Stimulated activated CD8-positive, alpha-beta memory T cell treated with anti-CD3 and anti-CD28 coated beads, Interleukin-7, amount 100 ng/mL, for 24 hours (primary cell): ENCODE measurements around the gene HK3.

Source experiments
- DNase-seq: peaks from one replicate; pipeline ENCODE4 v3.0.0-alpha.2; 2020; ENCODE audit warnings: low read depth

Gene HK3

GRCh38 chr5:176899296-176899891 is at the start of gene HK3:
Gene HK3 (minus strand): TSS chr5:176899346. CDS start chr5:176896159, 3,187 bp downstream.
- DNase-seq: no peak

GRCh38 chr5:176948458-176948857 is 49.3 kb upstream of the HK3 start:
- no peak for DNase-seq

GRCh38 chr5:176947847-176948246 is 48.7 kb upstream of the HK3 start:
- no peak for DNase-seq

GRCh38 chr5:176944268-176944667 is 45.1 kb upstream of the HK3 start:
- DNase-seq: no peak

GRCh38 chr5:176943816-176944215 is 44.7 kb upstream of the HK3 start:
- DNase-seq: no peak

GRCh38 chr5:176941951-176942350 is 42.8 kb upstream of the HK3 start:
- DNase-seq: no peak

GRCh38 chr5:176938472-176938871 is 39.3 kb upstream of the HK3 start:
- DNase-seq: no peak

- no peak for DNase-seq
Observed at GRCh38 chr5:176935017-176935416, 35.9 kb upstream of the HK3 start.

- no peak for DNase-seq
Observed at GRCh38 chr5:176934309-176934930, 35.3 kb upstream of the HK3 start.

- no peak for DNase-seq
Observed at GRCh38 chr5:176929654-176930053, 30.5 kb upstream of the HK3 start.

GRCh38 chr5:176927562-176927961 is 28.4 kb upstream of the HK3 start:
- no peak for DNase-seq

- DNase-seq: no peak
Observed at GRCh38 chr5:176922817-176923216, 23.7 kb upstream of the HK3 start.

GRCh38 chr5:176921714-176922113 is 22.6 kb upstream of the HK3 start:
- no peak for DNase-seq

GRCh38 chr5:176918613-176919012 is 19.5 kb upstream of the HK3 start:
- no peak for DNase-seq

- DNase-seq: no peak
Observed at GRCh38 chr5:176916337-176916736, 17.2 kb upstream of the HK3 start.

GRCh38 chr5:176915906-176916305 is 16.8 kb upstream of the HK3 start:
- DNase-seq: no peak

- DNase-seq: no peak
Observed at GRCh38 chr5:176912115-176912514, 13.0 kb upstream of the HK3 start.

- DNase-seq: no peak
Observed at GRCh38 chr5:176908675-176909368, 9.7 kb upstream of the HK3 start.

GRCh38 chr5:176906796-176907195 is 7.7 kb upstream of the HK3 start:
- no peak for DNase-seq

GRCh38 chr5:176906126-176906525 is 7.0 kb upstream of the HK3 start:
- DNase-seq: no peak

GRCh38 chr5:176904276-176904675 is 5.1 kb upstream of the HK3 start:
- DNase-seq: no peak

GRCh38 chr5:176902911-176903664 is 3.9 kb upstream of the HK3 start:
- no peak for DNase-seq
